Fibroblast of gingiva (primary cell): ENCODE results near the gene TMPO.
A peak's percentile ranks its signal among the peaks of the same experiment; 100 is the strongest.
"Not testable (repeated sequence)": the region's sequence is repeated elsewhere in the genome, so short reads cannot be mapped to it uniquely, and the experiment has no call there.

Experiments used
- DNase-seq: peaks from one replicate; pipeline ENCODE4 v3.0.0-alpha.2; 2011; ENCODE audit warnings: low read depth

TMPO gene, protein sequence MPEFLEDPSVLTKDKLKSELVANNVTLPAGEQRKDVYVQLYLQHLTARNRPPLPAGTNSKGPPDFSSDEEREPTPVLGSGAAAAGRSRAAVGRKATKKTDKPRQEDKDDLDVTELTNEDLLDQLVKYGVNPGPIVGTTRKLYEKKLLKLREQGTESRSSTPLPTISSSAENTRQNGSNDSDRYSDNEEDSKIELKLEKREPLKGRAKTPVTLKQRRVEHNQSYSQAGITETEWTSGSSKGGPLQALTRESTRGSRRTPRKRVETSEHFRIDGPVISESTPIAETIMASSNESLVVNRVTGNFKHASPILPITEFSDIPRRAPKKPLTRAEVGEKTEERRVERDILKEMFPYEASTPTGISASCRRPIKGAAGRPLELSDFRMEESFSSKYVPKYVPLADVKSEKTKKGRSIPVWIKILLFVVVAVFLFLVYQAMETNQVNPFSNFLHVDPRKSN

GRCh38 chr12:98515287-98516110 is at the start of gene TMPO:
Gene TMPO, plus strand, starts transcription at chr12:98515590. Its CDS starts 278 bp downstream, at chr12:98515868.
- DNase-seq = peak; percentile 88

DNA sequence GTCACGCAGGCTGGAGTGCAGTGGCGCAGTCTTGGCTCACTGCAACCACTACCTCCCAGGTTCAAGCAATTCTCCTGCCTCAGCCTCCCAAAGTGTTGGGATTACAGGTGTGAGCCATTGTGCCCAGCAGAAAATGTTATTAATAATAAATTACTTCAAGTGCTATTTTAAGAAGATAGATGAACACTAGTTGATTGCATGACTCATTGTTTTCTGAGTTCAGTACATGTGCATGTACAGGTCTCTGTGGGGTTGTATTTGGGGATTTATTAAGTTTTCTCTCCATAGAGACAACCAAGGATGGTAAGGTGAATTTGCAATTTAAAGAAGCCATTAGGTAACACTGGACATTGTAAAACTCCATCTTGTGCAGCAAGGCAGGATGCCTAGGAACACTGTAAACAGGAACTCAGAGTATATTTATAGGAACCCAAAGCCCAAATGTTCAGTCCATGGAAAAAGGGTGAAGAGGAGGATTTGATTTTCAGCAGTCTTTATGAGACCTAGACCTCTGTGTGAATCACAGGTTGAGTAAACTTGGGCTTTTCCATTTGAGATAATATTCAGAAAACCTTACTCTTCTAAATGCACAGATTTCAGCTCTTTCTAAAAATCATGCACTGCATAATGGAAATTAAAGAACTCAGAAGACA is 49.3 kb upstream of the TMPO start:
- DNase-seq = no peak

DNA sequence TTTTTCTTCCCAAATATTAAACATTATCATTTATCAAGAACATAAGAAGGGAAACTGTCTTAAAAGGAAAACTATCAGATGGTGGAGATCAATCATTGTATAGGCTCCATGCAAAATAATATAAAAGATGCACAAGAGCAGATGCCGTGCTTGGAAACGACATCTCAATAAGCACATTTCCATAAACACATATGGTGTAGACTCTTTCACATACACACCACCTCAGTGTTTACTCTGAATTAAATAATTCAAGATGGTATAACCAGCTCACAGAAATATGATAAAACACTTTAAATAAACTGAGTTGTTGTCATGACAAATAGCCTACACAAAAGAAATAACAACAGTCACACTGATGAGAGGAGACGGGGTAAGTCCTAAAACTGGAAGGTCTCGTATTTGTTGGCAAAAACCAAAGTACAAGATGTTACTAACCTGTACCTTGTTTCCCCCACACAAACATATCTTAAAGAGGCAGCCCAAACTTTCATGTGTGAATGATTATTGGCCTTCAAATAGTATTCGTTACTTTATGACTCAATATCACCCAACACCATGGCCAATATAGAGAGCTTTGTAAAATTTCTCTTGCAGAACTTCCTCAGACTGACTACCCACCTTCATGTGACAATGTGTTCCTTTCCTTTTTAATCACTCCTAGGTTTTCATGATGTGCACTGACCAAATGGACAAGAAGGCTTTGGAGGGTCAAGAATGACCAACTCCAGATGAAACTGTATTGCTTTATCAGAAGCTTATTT is 48.6 kb upstream of the TMPO start:
- DNase-seq = no peak

GRCh38 chr12:98469109-98469508 is 46.3 kb upstream of the TMPO start:
- DNase-seq = no peak

GRCh38 chr12:98470469-98471082 is 44.8 kb upstream of the TMPO start:
- no peak for DNase-seq

DNA sequence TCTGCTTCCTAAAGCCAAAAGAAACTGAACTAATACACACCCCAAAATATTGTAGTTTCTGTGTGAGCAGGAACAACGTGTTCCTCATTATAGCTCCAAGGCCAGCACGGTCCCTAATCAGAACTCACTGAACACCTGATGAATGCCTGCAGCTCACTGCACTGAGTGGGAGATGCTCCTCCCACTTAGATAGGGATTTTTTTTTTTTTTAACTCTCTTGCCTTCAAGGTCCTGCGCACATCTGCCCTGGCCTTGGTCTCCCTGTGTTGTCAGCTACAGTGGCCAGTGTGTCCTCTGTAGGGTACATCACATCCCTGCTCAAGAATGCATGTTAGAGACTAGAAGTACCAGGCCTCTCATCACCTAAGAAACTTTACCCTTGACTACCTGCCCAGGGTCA is 44.3 kb upstream of the TMPO start:
- no peak for DNase-seq

- DNase-seq = no peak
Observed at GRCh38 chr12:98475565-98475908, 39.9 kb upstream of the TMPO start.

- no peak for DNase-seq
Observed at GRCh38 chr12:98478606-98479005, 36.8 kb upstream of the TMPO start.

- DNase-seq = no peak
Observed at GRCh38 chr12:98483621-98484503, 31.5 kb upstream of the TMPO start.

DNA sequence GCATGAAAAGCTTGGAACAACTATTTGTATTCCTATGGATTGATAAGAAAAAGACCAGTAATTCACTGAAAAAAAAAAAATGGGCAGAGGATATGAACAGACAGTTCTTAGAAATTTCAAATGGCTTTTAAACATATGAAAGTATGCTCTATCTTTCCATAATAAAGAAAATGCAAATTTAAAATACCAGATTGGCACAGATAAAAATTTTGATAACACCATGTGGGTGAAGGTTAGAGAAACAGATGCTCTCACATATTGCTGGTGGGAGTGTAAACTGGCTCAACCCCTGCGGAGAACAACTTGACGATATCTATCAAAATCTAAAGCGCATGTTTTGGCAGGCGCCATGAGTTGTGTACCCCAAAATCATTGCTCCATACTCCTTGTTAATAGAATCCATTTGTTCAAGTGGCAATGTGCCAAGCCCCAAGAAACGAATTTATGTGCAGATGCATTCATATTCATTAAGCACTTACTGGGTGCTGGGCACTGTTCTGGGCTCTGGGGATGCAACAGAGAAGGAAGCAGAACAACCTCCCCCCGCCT is 29.5 kb upstream of the TMPO start:
- no peak for DNase-seq

DNA sequence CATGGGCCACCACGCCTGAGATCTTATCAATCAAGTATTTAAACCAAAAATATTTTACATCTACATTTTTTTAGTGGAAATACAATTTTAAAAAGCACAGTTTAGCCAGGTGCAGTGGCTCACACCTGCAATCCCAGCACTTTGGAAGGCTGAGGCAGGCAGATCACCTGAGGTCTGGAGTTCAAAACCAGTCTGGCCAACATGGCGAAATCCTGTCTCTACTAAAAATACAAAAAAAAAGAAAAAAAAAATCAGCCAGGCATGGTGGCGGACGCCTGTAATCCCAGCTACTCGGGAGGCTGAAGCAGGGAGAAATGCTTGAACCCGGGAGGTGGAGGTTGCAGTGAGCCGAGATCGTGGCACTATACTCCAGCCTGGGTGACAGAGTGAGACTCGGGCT is 27.0 kb upstream of the TMPO start:
- not testable (repeated sequence) for DNase-seq

DNA sequence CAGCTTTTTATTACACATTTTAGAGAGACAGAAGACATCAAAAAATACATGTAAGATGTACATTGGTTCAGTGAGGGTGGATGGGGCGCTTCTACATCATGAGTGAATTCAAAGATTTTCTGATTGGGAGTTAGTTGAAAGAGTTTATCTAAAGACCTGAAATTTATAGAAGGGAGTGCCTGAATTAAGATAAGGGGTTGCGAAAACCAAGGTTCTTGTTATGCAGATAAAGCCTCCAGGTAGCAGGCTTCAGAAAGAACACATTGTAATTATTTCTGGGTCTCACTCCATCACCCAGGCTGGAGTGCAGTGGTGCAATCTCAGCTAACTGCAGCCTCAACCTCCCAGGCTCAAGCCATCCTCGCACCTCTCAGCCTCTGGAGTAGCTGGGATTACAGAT is 26.2 kb upstream of the TMPO start:
- no peak for DNase-seq

- DNase-seq = peak; percentile 68
Observed at GRCh38 chr12:98490501-98491453, 24.6 kb upstream of the TMPO start.

DNA sequence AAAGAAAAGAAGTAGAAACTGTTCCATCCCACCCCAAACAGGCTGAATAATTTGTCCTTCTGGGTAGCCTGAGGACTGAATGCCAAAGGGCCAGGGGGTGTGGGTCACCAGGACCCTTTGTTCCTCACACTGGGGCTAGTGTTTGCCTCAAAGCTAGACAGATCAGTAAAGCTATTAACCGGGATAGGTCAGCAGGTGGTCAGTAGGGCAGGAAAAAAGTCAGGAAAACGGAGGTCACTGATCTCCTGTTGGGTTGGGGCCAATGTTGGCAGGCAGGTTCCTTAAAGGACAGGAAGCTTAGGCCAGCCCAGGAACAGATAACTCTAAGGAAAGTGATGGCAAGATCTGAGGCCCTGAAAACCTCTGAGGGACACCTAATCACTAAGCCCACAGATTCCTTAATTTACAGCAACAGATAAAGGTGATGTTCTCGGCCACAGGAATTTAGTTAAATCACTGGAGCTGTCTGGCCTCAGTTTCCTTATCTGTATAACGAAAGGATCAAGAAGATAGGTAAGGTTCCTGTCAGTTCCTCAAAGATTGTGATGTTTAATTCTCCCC is 22.7 kb upstream of the TMPO start:
- no peak for DNase-seq

GRCh38 chr12:98501266-98501629 is 14.1 kb upstream of the TMPO start:
- DNase-seq = not testable (repeated sequence)

- peak; percentile 93 for DNase-seq
Observed at GRCh38 chr12:98503342-98503591, 12.1 kb upstream of the TMPO start.

DNA sequence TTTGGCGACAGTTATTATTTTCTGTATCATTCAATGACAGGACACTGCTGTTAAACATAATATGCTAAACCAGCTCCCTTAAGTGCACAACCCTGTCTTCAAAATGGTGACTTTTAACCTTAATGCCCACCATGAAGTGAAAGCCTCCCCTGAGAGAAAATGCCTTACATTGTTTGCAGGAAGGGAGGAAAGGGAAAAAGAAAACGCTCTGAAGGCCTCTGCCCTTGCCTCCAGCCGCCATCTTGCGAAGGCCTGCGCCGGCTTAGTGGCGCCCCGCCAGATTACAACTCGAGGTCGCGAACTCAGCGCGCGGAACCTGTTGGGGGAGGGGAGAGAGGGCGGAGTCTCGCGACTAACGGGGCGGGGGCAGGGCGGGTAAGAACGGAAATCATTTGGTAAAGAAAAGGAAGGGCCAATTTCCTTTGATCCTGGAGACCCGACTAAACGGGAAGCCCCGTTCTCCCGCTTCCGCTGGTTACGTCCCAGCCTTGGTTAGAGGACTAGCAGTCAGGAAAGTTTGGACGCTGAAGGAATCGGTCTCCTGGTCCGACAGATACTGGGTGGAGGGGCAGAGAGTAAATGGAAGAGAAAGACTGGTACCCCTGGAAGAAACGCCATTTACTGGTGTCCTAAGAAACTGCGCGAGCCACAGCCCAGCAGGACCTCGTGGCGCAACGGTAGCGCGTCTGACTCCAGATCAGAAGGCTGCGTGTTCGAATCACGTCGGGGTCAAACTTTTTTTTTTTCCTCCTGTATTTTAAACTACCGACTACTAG is 11.6 kb upstream of the TMPO start:
- peak; percentile 90 for DNase-seq

DNA sequence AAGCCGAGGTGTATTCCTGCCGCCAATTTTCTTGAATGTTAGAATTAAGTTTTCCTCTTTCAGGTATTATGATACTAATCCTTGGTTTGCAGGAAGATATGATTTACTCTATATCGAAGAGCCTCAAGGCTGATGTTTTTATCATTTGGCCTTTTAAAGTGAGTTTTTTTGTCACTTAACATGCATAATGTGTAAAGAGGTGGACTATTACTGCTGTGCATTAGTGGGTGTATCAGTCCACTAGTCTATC is 11.1 kb upstream of the TMPO start:
- no peak for DNase-seq

GRCh38 chr12:98509063-98509462 is 6.3 kb upstream of the TMPO start:
- DNase-seq = no peak
